Measurements from ENCODE around the gene CKB. TPM values are rescaled to one million over a fixed set of nuclear protein-coding genes. Genes with fewer than 3 reads are reported as not detected.
A peak's percentile ranks its signal among the peaks of the same experiment; 100 is the strongest.
"Not testable (repeated sequence)": the region's sequence is repeated elsewhere in the genome, so short reads cannot be mapped to it uniquely, and the experiment has no call there.

CKB gene
- total RNA-seq, 1 donor = 5.1 TPM

DNA sequence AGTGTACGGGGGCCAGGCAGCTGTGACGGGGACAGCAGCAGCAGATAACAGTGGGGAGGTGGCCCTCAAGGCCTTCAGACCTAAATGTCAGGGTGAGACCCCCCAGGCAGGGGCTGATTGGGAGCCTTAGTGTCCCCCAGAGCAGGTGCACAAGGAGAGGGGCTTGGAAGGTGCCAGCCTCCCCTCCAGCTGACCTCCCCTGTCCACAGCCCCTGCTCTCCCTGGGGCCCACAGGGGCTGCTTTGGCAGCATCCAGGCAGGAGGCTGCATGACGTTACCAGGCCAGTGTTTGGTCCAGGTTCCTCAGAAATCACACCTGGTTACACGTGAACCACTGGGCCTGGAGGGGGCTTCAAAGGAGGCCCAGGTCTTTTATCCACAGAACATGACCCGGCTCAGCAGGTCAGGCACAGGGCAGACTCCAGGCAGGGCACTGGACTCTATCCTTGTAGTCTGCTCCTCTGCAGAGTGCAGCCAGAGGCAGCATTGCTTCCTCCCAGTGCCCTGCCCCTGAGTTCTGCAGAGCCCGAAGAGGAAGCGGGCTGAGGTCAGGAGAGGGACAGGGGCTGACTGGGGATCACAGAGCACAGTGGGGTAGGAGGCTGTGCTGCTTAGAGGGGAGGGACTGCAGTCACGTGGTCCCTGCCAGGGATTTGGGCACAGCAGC is 3.8 kb upstream of the CKB start:
- Histone ChIP-seq H2AFZ (ENCODE audit: low read length) (no peak overlapping the region), H3K27me3 (ENCODE audit: insufficient read depth, low read length) (peaks cover 28% of the 10 kb centered on the region)
- TF ChIP-seq, protein P1, sequence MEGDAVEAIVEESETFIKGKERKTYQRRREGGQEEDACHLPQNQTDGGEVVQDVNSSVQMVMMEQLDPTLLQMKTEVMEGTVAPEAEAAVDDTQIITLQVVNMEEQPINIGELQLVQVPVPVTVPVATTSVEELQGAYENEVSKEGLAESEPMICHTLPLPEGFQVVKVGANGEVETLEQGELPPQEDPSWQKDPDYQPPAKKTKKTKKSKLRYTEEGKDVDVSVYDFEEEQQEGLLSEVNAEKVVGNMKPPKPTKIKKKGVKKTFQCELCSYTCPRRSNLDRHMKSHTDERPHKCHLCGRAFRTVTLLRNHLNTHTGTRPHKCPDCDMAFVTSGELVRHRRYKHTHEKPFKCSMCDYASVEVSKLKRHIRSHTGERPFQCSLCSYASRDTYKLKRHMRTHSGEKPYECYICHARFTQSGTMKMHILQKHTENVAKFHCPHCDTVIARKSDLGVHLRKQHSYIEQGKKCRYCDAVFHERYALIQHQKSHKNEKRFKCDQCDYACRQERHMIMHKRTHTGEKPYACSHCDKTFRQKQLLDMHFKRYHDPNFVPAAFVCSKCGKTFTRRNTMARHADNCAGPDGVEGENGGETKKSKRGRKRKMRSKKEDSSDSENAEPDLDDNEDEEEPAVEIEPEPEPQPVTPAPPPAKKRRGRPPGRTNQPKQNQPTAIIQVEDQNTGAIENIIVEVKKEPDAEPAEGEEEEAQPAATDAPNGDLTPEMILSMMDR (IDR thresholded peaks at IDR 0.05; ENCODE audit: extremely low read depth, low read depth, low read length) = no peak

DNA sequence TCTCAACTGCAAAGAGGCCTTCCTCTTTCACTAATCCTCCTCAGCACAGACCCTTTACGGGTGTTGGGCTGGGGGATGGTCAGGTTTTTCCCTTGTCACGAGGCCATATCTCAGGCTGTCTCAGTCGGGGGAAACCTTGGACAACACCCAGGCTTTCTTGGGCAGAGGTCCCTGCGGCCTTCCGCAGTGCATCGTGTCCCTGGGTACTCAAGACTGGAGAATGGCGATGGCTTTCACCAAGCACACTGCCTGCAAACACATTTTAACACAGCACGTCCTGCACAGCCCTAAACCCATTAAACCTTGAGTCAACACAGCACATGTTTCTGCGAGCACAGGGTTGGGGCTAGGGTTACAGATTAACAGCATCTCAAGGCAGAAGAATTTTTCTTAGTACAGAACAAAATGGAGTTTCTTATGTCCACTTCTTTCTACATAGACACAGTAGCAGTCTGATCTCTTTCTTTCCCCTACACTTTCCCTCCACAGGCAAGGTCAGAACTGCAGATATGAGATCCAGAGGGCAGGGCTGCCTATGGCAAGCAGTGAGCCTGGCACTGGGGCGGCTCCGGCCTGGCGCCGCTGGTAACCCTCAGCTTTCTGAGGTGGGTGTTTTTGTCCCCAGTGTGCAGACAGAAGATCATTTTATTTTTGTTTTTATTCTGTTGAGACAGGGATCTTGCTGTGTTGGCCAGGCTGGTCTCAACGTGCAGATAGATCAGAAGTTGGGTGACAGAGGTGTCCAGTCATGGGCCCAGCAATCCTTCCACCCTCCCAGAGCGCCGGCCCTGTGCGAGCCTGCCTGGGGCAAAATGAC is 3.0 kb upstream of the CKB start:
- H3K4me2 ChIP-seq (ENCODE audit: insufficient read depth, low read length); H3K27ac ChIP-seq (ENCODE audit: low read depth, low read length); H3K4me3 ChIP-seq (ENCODE audit: insufficient read depth, low read length); H2AFZ ChIP-seq (ENCODE audit: low read length); H3K36me3 ChIP-seq (ENCODE audit: insufficient read depth, low read length); H3K9me3 ChIP-seq (ENCODE audit: low read depth, low read length); H4K20me1 ChIP-seq (ENCODE audit: insufficient read depth, low read length): not testable (repeated sequence)
- peaks cover 19% of the 10 kb centered on the region for H3K79me2 ChIP-seq (ENCODE audit: insufficient read depth, low read length)
- peaks cover 28% of the 10 kb centered on the region for H3K27me3 ChIP-seq (ENCODE audit: insufficient read depth, low read length)
- DNase-seq (ENCODE audit: insufficient read length, low spot score, missing footprints) = peak; percentile 51
- H3K4me1 ChIP-seq (ENCODE audit: insufficient read depth, low read length) = peaks cover 32% of the 10 kb centered on the region

More for the DNA sequence above, 3.8 kb upstream of the CKB start:
- peaks cover 4% of the 10 kb centered on the region for H3K36me3 ChIP-seq (ENCODE audit: insufficient read depth, low read length)
- no peaks in the 10 kb centered on the region for H3K9me3 ChIP-seq (ENCODE audit: low read depth, low read length)
- no peak overlapping the region for H3K4me2 ChIP-seq (ENCODE audit: insufficient read depth, low read length)
- peaks cover 27% of the 10 kb centered on the region for H3K79me2 ChIP-seq (ENCODE audit: insufficient read depth, low read length)
- peak overlapping the region; percentile 60 for H3K27ac ChIP-seq (ENCODE audit: low read depth, low read length)
- H3K4me1 ChIP-seq (ENCODE audit: insufficient read depth, low read length) = peaks cover 29% of the 10 kb centered on the region
- DNase-seq (ENCODE audit: insufficient read length, low spot score, missing footprints) = peak; percentile 58
- H4K20me1 ChIP-seq (ENCODE audit: insufficient read depth, low read length) = peaks cover 17% of the 10 kb centered on the region
- H3K4me3 ChIP-seq (ENCODE audit: insufficient read depth, low read length) = no peak overlapping the region

DNA sequence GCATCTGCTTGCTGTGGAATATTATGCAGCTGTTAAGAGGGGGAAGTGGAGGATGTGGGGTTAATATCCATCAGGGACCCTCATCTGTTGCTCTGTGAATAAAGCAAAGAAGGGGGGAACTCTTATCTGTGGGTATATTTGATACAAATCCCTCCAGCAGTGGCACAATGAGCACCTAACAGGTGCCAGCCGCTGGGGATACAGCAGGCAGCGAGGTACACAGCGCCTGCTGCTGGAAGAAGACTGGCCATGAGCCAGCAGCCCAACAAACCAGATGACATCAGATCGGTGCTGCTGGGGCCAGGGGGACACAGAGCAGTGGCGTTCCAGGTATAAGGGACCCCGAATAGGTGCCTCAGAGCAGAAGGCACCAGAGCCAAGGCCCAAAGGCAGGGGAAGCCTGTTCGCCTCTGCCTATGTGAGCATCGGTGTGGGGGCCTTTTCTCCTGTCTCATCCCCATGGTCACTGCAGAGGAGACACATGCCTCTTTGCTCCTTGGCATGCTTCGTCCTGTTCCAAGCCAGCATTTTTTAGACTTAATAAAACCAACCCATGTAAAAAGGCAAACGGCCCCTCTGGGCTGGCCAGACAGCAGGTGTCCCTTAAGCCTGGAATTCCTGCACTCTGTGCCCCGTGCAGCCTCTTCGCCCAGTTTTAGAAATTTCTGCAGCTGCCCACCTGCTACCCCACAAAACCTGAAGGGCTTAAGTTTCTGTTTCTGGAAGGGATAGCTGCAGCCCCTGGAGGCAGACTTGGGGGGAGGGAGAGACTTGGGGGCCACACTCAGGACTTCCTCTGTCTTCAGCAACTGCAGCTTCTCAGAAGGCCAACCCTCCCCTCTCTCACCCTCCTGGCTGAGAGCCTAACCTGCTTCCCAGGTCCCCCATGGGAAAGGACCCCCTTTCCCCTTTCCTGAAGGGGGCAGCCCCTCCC is 1.6 kb upstream of the CKB start:
- Histone ChIP-seq H3K4me3 (ENCODE audit: insufficient read depth, low read length) (no peak overlapping the region), H2AFZ (ENCODE audit: low read length) (no peak overlapping the region), H3K27me3 (ENCODE audit: insufficient read depth, low read length) (peaks cover 28% of the 10 kb centered on the region), H3K9me3 (ENCODE audit: low read depth, low read length) (no peaks in the 10 kb centered on the region), H3K79me2 (ENCODE audit: insufficient read depth, low read length) (peaks cover 6% of the 10 kb centered on the region), H3K4me2 (ENCODE audit: insufficient read depth, low read length) (no peak overlapping the region), H4K20me1 (ENCODE audit: insufficient read depth, low read length) (peaks cover under 1% of the 10 kb centered on the region), H3K27ac (ENCODE audit: low read depth, low read length) (no peak overlapping the region), H3K36me3 (ENCODE audit: insufficient read depth, low read length) (no peaks in the 10 kb centered on the region), H3K4me1 (ENCODE audit: insufficient read depth, low read length) (peaks cover 37% of the 10 kb centered on the region)
- peak; percentile 74 for DNase-seq (ENCODE audit: insufficient read length, low spot score, missing footprints)
- TF ChIP-seq, protein P1 (IDR thresholded peaks at IDR 0.05; ENCODE audit: extremely low read depth, low read depth, low read length) = no peak

DNA sequence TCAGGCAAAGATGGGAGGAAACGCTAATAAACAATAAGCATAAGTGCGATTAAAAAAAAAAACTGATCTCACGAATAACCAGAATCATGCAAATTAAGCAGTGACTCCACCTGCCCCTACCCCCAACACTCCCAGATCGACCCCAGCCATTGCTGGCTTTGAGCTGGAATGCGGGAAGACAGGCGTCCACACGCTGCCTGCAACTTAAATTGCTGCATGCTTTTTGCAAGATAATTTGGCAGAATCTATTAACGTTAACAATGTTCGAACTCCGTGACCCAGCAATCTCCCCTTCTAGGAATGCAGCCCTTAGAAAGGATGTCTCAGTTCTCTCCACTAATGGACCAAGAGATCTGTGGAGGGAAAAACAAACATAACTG is 935 bp upstream of the CKB start:
- no peaks in the 10 kb centered on the region for H3K36me3 ChIP-seq (ENCODE audit: insufficient read depth, low read length)
- H3K27ac ChIP-seq (ENCODE audit: low read depth, low read length) = no peak overlapping the region
- H3K27me3 ChIP-seq (ENCODE audit: insufficient read depth, low read length) = peaks cover 28% of the 10 kb centered on the region
- peaks cover 5% of the 10 kb centered on the region for H4K20me1 ChIP-seq (ENCODE audit: insufficient read depth, low read length)
- no peaks in the 10 kb centered on the region for H3K9me3 ChIP-seq (ENCODE audit: low read depth, low read length)
- no peak overlapping the region for H3K4me3 ChIP-seq (ENCODE audit: insufficient read depth, low read length)
- no peak overlapping the region for H2AFZ ChIP-seq (ENCODE audit: low read length)
- peak; percentile 69 for DNase-seq (ENCODE audit: insufficient read length, low spot score, missing footprints)
- H3K4me1 ChIP-seq (ENCODE audit: insufficient read depth, low read length) = peaks cover 41% of the 10 kb centered on the region
- no peak overlapping the region for H3K4me2 ChIP-seq (ENCODE audit: insufficient read depth, low read length)
- TF ChIP-seq, protein P1 (IDR thresholded peaks at IDR 0.05; ENCODE audit: extremely low read depth, low read depth, low read length) = no peak
- peaks cover under 1% of the 10 kb centered on the region for H3K79me2 ChIP-seq (ENCODE audit: insufficient read depth, low read length)
